ENCODE data around the gene KIF15.
A peak's percentile ranks its signal among the peaks of the same experiment; 100 is the strongest.
"Not testable (repeated sequence)": the region's sequence is repeated elsewhere in the genome, so short reads cannot be mapped to it uniquely, and the experiment has no call there.

Gene KIF15

GRCh38 chr3:44827196-44827595 lies 65.6 kb downstream of the KIF15 start:
- no peak for DNase-seq (ENCODE audit: low spot score)

GRCh38 chr3:44831232-44831631 lies 69.6 kb downstream of the KIF15 start:
- no peak for DNase-seq (ENCODE audit: low spot score)

- DNase-seq (ENCODE audit: low spot score) = no peak
These were observed 70.4 kb downstream of the KIF15 start for GRCh38 chr3:44832032-44832431.

- DNase-seq (ENCODE audit: low spot score) = no peak
These were observed 71.4 kb downstream of the KIF15 start for GRCh38 chr3:44832965-44833364.

- DNase-seq (ENCODE audit: low spot score) = no peak
These were observed 71.8 kb downstream of the KIF15 start for GRCh38 chr3:44833394-44833793.

GRCh38 chr3:44835684-44836083 lies 74.1 kb downstream of the KIF15 start:
- DNase-seq (ENCODE audit: low spot score) = no peak

GRCh38 chr3:44842376-44842775 lies 80.8 kb downstream of the KIF15 start:
- no peak for DNase-seq (ENCODE audit: low spot score)

- no peak for DNase-seq (ENCODE audit: low spot score)
These were observed 84.2 kb downstream of the KIF15 start for GRCh38 chr3:44845528-44846520.

GRCh38 chr3:44848634-44849033 lies 87.0 kb downstream of the KIF15 start:
- no peak for DNase-seq (ENCODE audit: low spot score)

GRCh38 chr3:44856663-44857062 lies 95.1 kb downstream of the KIF15 start:
- not testable (repeated sequence) for DNase-seq (ENCODE audit: low spot score)

GRCh38 chr3:44860117-44860516 lies 98.5 kb downstream of the KIF15 start:
- no peak for DNase-seq (ENCODE audit: low spot score)

GRCh38 chr3:44861412-44862225 lies 100.0 kb downstream of the KIF15 start, which contains the start of gene TMEM42:
TMEM42 (plus strand) TSS chr3:44861912; CDS start chr3:44861925, 13 bp downstream.
- DNase-seq (ENCODE audit: low spot score) = peak; percentile 99

- no peak for DNase-seq (ENCODE audit: low spot score)
These were observed 100.6 kb downstream of the KIF15 start for GRCh38 chr3:44862226-44862637.

- no peak for DNase-seq (ENCODE audit: low spot score)
These were observed 103.9 kb downstream of the KIF15 start for GRCh38 chr3:44865272-44866035.

- DNase-seq (ENCODE audit: low spot score) = no peak
These were observed 106.0 kb downstream of the KIF15 start for GRCh38 chr3:44867421-44868111.

GRCh38 chr3:44870375-44871061 lies 108.9 kb downstream of the KIF15 start:
- DNase-seq (ENCODE audit: low spot score) = no peak

- DNase-seq (ENCODE audit: low spot score) = no peak
These were observed 112.7 kb downstream of the KIF15 start, which contains the start of gene TGM4 for GRCh38 chr3:44874308-44874707. TGM4 (plus strand) TSS chr3:44874608; CDS start chr3:44874679, 71 bp downstream.

GRCh38 chr3:44875596-44875995 lies 114.0 kb downstream of the KIF15 start:
- no peak for DNase-seq (ENCODE audit: low spot score)

- DNase-seq (ENCODE audit: low spot score) = no peak
These were observed 115.7 kb downstream of the KIF15 start for GRCh38 chr3:44877333-44877732.

- no peak for DNase-seq (ENCODE audit: low spot score)
These were observed 118.7 kb downstream of the KIF15 start for GRCh38 chr3:44880284-44880683.

Data from D341Med (cell line).